Hematopoietic multipotent progenitor cell treated with erythropoietin and hydrocortisone succinate and interleukin-3 and kit ligand, for 15 days (in vitro differentiated cells): ENCODE data around the gene UNC5A.
"Not testable (repeated sequence)": the region's sequence is repeated elsewhere in the genome, so short reads cannot be mapped to it uniquely, and the experiment has no call there.

Experiments used
- DNase-seq: peaks from one replicate; pipeline ENCODE4 v3.0.0-alpha.2; 2015; ENCODE audit warnings: low spot score

The UNC5A gene

GRCh38 chr5:176863765-176864098, 53.4 kb downstream of the UNC5A start:
- no peak for DNase-seq

DNA sequence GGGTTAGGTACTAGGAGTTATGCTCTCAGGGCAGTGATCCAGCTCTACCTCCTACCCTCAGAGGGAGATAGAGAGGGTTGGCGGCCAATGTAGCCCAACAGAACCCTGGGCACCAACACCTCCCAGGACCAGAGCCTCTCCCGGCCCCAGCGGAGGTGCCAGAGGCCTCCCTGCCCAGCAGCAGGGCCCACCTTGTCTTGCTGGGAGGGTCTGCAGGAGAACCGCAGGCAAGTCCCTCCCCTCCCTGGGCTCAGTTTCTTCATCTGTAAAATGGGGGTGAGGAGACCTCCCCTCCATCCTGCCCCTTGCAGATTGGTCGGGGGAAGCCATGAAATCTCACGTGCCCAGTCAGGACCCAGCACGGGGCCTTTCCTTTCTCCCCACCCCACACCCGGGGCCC, 54.4 kb downstream of the UNC5A start:
- DNase-seq: no peak

DNA sequence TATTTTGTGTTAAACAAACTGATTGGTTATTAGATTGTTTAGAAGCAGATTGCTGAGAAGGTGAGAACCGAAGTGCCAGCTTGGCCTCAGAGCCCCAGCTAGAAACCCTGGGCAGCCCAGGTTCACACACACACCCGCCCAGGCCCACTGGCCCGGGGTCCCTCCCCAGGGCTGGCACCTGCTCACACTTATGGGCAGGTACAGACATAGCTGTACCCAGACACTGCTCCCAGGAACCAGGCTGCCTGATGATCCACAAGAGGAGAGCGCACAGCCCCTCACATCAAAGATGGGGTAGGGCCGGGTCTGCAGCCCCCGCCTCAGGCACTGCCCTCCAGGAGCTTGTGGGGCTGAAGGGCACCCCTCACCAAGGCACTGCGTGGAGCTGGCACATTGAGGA, 55.6 kb downstream of the UNC5A start:
- no peak for DNase-seq

GRCh38 chr5:176866707-176867310, 56.5 kb downstream of the UNC5A start:
- no peak for DNase-seq

DNA sequence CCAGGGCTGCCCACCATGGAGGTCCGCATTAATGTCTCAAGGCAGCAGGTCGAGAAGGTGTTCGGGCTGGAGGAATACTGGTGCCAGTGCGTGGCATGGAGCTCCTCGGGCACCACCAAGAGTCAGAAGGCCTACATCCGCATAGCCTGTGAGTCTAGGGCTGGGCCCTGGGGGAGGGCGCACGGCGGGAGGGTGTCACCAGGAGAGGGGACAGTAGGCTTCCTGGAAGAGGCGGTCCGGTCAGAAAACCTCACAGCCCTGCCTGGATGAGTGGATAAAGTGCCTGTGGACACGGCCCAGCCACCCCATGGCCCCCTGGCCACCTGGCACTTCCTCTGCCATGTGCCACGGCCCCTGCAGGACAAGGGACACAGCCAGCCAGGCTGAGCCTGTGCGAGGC, 57.8 kb downstream of the UNC5A start:
- no peak for DNase-seq

DNA sequence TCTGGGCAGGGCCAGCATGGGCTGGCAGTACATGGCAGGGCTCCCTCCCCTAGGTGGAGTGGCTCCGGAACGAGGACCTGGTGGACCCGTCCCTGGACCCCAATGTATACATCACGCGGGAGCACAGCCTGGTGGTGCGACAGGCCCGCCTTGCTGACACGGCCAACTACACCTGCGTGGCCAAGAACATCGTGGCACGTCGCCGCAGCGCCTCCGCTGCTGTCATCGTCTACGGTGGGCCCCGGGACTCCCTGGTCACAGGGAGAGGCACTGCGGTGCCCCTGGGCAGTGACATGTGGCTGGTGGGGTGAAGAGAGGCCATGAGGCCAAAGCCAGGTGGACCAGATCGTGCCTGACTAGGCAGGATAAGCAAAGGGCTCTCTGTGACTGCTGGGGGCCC, 58.4 kb downstream of the UNC5A start:
- no peak for DNase-seq

DNA sequence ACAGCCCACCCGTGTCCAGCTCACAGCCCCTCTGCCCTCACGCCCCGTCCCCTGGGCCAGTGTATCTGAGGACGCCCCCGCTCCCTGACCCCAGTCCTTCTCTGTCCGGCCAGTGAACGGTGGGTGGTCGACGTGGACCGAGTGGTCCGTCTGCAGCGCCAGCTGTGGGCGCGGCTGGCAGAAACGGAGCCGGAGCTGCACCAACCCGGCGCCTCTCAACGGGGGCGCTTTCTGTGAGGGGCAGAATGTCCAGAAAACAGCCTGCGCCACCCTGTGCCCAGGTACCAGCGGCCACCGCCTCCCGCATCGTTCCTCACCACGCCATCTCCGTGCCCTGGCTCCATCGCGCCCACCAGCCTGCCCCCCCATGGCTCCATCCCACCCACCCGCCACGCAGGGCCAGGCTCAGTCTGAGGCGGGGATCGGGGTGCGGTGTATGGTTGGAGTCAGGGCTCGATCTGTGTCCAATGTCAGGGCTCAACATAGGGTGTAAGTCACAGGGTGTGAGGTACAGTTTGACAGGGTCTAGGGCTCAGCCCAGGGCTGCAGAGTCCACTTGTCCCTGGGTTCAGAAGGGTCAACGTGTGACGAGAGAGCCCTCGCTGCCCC, 59.2 kb downstream of the UNC5A start:
- DNase-seq: no peak

DNA sequence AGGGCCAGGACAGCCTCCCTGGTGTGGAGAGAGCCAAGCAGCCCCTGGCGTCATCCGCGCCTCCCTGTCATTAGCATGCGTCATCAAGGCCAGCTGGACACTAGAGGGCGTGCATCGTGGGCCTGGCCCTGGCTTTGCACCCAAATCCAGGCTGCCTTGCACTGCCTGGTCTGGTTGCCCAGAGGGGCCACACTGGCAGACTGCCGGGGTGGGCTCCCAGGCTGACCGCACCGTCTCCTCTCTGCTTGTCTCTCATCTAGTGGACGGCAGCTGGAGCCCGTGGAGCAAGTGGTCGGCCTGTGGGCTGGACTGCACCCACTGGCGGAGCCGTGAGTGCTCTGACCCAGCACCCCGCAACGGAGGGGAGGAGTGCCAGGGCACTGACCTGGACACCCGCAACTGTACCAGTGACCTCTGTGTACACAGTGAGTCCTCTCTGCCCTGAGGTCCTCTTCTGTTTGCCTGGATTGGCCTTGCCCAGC, 59.8 kb downstream of the UNC5A start:
- peak; percentile 57 for DNase-seq

GRCh38 chr5:176870644-176871043, 60.3 kb downstream of the UNC5A start:
- not testable (repeated sequence) for DNase-seq

DNA sequence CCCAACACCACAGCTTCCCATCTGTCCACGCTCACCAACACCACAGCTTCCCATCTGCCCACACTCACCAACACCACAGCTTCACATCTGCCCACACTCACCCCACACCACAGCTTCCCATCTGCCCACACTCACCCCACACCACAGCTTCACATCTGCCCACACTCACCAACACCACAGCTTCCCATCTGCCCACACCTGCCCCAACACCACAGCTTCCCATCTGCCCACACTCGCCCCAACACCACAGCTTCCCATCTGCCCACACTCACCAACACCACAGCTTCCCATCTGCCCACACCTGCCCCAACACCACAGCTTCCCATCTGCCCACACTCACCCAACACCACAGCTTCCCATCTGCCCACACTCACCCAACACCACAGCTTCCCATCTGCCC, 62.2 kb downstream of the UNC5A start:
- not testable (repeated sequence) for DNase-seq

DNA sequence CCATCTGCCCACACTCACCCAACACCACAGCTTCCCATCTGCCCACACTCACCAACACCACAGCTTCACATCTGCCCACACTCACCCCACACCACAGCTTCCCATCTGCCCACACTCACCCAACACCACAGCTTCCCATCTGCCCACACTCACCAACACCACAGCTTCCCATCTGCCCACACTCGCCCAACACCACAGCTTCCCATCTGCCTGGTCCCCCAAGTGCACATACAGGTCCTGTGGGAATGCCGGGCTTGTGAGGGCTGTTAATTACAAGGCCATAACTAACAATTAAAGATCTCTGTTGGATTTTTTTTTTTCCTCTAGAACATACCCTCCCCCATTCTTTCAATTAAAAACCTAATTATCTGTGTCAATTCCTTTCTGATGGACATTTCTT, 62.7 kb downstream of the UNC5A start:
- DNase-seq: not testable (repeated sequence)

- no peak for DNase-seq
Measured at GRCh38 chr5:176873541-176874172, 63.3 kb downstream of the UNC5A start.

DNA sequence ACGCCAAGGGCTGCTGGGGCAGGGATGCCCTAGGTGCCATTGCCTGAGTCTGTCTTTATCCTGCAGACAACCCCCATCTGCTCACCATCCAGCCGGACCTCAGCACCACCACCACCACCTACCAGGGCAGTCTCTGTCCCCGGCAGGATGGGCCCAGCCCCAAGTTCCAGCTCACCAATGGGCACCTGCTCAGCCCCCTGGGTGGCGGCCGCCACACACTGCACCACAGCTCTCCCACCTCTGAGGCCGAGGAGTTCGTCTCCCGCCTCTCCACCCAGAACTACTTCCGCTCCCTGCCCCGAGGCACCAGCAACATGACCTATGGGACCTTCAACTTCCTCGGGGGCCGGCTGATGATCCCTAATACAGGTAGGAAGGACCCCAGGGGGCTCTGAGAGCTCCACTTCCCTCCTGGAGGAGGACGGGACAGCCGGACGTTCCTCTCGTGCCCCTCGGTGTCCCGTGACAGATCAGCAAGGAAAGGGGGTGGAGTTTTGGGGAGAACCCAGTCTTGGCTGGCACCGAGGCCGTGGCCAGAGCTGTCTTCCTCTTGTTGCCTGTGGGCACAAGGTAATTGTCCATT, 63.9 kb downstream of the UNC5A start:
- DNase-seq: no peak

DNA sequence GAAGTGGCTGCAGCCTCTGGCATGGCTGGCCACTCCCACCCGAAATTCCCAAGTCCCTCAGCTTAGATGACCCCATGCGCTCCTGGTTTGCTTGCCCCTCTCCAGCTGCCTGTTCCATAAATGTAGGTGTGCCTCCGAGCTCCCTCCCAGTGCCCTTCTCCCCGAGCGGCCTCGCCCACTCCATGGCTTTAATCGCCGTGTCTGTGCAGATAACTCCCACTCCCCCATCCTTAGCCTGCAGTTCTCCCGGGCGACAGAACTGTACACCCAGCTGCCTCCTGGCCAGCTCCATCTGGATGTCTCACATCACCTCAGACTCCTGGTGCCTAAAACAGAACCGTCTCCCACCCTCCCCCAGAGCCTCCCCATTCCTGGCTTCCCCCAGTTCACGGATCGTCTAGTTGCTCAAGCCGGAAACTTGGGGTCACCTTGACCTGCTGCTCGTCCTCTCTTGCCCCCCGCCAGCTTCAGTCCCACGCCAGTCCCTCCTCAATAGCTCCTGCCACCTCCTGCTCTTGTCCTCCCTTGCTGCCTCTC, 64.7 kb downstream of the UNC5A start:
- DNase-seq: no peak

DNA sequence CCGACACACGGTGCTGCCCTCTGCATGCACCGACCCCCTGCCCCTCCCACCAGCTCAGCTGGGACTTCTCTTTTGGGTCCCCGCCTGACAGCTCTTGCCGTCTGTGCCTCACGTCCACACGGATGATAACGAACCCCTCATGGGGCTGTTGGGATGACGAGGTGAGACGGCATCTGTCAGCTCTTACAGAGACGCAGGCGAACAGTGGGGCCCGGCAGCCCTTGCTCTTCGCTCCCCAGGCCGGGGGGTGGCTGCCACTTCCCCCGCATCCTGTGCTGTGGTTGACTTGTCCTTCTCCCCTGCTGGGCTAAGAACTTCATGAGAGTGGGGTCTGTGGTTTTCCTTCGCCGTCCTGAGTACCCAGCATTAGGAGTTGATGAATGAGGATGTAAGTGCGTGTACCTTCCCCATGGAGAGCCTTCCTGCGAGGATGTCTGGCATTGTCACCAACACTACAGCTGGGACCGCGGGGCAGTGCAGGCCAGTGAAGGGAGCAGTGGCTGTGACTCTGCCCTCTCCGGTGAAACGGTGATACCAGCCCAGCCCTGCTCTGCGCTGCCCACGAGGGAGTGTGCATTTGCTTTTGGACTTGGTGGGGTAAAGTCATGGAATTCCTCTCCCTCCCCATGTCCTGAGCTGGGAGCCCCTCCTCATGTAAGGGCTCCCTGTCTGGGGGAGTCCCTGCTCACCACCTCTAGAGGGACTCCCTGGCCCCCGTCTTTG, 65.6 kb downstream of the UNC5A start:
- DNase-seq: no peak

- no peak for DNase-seq
Measured at GRCh38 chr5:176876506-176877431, 66.4 kb downstream of the UNC5A start.

DNA sequence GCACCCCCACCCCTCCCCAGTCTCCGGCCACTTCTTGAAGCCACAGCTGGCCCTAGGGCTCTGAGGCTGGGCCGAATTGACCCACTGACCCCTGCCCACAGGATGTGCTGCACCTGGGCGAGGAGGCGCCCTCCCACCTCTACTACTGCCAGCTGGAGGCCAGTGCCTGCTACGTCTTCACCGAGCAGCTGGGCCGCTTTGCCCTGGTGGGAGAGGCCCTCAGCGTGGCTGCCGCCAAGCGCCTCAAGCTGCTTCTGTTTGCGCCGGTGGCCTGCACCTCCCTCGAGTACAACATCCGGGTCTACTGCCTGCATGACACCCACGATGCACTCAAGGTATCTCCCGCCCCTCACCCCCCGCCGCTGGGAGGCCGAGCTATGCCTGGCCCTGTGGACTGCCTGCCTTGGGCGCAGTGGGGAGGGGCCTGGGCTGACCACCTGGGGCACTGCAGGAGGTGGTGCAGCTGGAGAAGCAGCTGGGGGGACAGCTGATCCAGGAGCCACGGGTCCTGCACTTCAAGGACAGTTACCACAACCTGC, 67.5 kb downstream of the UNC5A start:
- DNase-seq: no peak

GRCh38 chr5:176878463-176878862, 68.1 kb downstream of the UNC5A start:
- no peak for DNase-seq

DNA sequence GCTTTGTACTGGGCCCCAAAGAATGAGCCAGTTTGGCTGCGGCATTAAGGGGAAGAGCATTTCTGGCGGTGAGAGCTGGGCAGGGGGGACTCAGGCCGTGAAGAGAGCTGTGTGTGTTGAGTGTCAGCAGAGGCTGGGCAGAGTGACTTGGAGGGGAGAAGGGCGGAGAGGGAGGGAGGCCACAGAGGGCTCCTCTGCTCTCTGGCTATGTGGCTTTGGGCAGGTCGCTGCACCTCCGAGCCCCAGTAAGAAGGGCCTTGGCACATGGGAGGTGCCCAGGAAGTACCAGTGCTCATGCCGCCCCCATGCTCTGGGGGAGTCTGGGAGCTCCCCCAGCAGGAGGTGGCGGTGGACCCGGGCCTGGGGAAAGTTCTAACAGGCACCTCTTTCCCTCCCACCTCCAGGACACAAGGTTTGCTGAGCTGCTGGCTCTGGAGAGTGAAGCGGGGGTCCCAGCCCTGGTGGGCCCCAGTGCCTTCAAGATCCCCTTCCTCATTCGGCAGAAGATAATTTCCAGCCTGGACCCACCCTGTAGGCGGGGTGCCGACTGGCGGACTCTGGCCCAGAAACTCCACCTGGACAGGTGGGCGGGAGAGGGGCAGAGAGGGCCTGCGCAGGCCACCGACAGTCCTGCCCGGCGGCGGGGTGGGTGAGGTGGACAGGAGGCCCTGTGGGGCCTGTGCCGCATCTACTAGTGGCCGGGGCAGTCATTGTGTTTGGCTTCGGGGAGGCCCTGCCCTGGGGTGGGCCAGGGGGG, 68.7 kb downstream of the UNC5A start:
- no peak for DNase-seq

DNA sequence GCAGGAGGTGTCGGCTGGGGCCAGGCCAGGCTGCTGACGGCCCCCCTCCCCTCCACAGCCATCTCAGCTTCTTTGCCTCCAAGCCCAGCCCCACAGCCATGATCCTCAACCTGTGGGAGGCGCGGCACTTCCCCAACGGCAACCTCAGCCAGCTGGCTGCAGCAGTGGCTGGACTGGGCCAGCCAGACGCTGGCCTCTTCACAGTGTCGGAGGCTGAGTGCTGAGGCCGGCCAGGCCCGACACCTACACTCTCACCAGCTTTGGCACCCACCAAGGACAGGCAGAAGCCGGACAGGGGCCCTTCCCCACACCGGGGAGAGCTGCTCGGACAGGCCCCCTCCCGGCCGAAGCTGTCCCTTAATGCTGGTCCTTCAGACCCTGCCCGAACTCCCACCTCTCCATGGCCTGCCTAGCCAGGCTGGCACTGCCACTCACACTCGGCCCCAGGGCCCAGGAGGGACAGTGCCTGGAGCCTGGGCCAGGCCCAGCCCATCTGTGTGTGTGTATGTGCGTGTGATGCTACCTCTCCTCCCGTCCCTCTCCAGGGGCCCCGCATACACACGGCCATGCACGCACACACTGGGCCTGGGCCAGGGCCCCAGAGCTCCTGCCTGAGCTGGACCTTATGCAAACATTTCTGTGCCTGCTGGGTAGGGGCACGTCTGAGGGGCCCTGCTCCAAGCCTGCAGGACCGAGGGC, 69.5 kb downstream of the UNC5A start:
- no peak for DNase-seq
